ENCODE results near the gene SEMA4D. TPM values are rescaled to one million over a fixed set of nuclear protein-coding genes. Genes with fewer than 3 reads are reported as not detected.

Gene SEMA4D, protein sequence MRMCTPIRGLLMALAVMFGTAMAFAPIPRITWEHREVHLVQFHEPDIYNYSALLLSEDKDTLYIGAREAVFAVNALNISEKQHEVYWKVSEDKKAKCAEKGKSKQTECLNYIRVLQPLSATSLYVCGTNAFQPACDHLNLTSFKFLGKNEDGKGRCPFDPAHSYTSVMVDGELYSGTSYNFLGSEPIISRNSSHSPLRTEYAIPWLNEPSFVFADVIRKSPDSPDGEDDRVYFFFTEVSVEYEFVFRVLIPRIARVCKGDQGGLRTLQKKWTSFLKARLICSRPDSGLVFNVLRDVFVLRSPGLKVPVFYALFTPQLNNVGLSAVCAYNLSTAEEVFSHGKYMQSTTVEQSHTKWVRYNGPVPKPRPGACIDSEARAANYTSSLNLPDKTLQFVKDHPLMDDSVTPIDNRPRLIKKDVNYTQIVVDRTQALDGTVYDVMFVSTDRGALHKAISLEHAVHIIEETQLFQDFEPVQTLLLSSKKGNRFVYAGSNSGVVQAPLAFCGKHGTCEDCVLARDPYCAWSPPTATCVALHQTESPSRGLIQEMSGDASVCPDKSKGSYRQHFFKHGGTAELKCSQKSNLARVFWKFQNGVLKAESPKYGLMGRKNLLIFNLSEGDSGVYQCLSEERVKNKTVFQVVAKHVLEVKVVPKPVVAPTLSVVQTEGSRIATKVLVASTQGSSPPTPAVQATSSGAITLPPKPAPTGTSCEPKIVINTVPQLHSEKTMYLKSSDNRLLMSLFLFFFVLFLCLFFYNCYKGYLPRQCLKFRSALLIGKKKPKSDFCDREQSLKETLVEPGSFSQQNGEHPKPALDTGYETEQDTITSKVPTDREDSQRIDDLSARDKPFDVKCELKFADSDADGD
- 2.8 and 4.3 TPM in 2 replicates for total RNA-seq

- no peak for DNase-seq (ENCODE audit: low read depth, low spot score)
Measured at GRCh38 chr9:89497978-89498851, at the start of gene SEMA4D. TSS of gene SEMA4D (minus strand) at chr9:89498113. CDS start at chr9:89405456, 92,657 bp downstream.

DNA sequence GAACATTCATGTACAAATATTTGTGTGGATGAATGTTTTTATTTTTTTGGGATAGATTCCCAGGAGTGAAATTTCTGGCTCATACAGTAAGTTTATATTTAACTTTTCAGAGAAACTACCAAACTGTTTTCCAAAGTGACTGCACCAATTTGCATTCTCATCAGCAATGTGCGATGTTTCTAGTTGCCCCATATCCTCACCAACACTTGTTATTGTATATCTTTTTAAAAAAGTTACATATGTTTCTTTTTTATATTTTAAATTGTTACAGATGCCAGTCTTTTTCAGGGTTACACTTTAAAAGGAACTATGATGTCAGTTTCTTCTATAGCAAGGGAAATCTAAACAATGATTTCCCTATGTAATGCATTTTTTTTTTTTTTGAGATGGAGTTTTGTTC lies 49.1 kb upstream of the SEMA4D start:
- no peak for DNase-seq (ENCODE audit: low read depth, low spot score)

DNA sequence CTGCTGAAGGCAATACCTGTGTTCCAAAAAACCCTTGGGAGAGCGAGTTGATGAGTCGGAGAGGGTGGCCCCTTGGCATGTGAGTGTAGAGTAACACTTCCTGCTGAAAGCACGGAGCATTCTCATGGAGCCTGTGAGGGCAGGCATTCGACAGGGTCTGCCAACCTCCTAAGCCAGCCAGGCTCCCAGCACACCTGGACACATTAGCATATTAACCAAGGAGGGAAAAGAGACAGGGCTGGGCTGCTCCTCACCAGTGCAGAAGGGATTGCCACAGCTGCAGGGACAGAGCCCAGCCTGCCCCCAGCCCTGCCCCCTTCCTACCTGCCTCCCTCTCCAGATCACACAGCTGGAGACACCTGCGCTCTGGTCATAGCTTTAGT lies 46.4 kb upstream of the SEMA4D start:
- no peak for DNase-seq (ENCODE audit: low read depth, low spot score)

GRCh38 chr9:89543621-89544278 lies 45.8 kb upstream of the SEMA4D start:
- no peak for DNase-seq (ENCODE audit: low read depth, low spot score)

DNA sequence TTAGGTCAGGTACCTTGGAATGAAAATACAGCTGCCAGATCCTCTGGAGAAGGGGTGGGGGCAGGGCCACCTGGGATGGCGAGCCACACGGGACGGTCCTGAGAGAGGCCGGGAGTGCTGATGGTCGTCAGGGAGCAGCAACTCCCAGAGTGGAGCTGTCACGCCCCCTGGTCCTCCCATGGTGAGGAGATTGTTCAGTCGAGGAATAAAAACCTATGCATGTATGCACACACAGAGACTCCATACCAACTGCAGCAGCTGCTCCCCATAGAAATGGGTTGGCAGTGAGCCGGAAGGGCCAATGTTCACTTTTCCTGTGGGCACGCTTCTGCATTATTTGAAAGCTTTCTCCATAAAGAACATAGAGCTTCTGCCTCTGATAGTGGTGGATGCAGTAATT lies 45.2 kb upstream of the SEMA4D start:
- no peak for DNase-seq (ENCODE audit: low read depth, low spot score)

DNA sequence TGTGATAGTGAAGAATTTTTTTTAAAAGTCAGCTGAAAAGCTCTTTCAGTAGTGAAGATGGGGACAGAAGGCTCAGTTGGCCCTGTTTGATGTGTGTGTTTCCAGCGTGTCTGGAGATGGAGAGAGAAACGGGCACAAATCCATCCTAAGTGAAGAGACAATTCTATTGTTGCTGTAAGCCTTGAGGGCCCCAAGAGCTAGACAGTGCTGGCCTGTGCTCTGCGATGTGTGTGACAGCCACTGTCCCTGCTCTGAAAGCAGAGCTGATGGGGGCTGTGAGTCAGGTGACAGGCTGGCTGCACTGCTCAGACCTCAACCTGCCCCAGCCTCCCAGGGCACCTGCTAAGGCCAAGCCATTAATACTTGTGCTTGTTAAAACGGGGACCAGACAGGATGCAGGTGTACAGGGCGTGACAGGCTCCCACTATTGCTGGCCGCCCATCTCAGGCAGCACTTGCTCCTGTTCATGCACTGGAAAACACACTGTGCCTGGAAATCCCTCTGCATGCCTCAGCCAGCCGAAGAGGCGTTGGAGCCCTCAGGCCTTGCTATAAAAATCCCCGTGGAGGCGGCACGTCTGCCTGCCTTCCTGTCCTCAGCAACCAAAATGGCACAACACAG lies 44.6 kb upstream of the SEMA4D start:
- DNase-seq (ENCODE audit: low read depth, low spot score) = no peak

- no peak for DNase-seq (ENCODE audit: low read depth, low spot score)
Measured at GRCh38 chr9:89541798-89542197, 43.9 kb upstream of the SEMA4D start.

DNA sequence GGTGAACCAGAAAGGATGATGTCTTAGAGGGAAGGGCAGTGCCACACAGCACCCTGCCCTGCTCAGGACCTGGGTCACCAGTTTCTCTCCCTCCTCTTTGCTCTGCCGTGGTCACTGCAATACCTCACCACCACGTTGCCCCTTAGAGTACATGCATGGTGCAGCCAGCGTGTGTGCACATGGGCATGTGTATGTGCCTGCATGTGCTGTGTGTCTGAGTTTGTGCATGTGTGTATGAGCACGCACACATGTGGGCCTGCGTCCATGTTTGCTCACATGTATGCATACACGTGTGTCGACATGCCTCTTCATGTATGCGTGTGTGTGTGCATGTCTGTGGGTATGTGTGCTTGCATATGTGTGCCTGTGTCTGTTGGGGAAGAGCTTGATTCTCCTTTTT lies 41.5 kb upstream of the SEMA4D start:
- no peak for DNase-seq (ENCODE audit: low read depth, low spot score)

GRCh38 chr9:89538871-89539270 lies 41.0 kb upstream of the SEMA4D start:
- no peak for DNase-seq (ENCODE audit: low read depth, low spot score)

- no peak for DNase-seq (ENCODE audit: low read depth, low spot score)
Measured at GRCh38 chr9:89537166-89537565, 39.3 kb upstream of the SEMA4D start.

DNA sequence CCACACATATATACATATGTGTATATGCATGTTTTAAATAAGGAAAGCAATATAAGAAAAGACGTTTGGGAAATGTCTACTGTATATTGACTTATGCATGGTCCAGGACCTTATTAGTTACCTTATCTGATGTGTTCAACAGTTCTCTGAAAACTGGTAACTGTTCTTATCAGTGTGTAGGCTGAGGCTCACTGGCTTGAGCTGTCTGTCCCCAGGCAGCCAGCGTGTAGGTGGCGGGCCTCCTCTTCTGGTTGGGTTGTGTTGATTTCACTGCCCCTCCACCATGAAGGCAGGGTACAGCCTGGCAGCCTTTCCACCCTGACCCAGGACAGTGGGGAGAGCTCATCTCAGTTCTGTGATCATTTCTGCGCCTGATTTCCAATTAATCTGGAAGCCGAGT lies 38.7 kb upstream of the SEMA4D start:
- no peak for DNase-seq (ENCODE audit: low read depth, low spot score)

DNA sequence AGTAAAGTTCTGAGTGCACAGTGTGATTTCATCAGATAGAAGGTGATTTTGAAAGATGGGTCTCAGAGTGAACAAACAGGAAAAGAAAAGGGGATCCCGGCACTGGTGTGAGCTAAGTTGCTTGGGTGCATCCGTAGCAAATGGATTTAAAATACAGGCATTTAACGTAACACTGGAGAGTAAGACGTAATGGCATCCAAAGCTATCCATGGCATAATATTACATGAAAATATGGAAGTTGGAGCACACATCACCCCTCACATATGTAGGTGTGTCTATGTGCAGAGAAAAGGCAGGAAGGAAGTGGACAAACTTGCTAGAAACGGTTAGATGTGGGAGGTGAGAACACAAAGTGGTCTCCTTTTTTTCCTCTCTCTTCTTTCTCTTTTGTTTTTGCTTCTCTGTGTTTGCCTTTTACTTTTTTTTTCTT lies 38.2 kb upstream of the SEMA4D start:
- DNase-seq (ENCODE audit: low read depth, low spot score) = no peak

- no peak for DNase-seq (ENCODE audit: low read depth, low spot score)
Measured at GRCh38 chr9:89535461-89535860, 37.5 kb upstream of the SEMA4D start.

DNA sequence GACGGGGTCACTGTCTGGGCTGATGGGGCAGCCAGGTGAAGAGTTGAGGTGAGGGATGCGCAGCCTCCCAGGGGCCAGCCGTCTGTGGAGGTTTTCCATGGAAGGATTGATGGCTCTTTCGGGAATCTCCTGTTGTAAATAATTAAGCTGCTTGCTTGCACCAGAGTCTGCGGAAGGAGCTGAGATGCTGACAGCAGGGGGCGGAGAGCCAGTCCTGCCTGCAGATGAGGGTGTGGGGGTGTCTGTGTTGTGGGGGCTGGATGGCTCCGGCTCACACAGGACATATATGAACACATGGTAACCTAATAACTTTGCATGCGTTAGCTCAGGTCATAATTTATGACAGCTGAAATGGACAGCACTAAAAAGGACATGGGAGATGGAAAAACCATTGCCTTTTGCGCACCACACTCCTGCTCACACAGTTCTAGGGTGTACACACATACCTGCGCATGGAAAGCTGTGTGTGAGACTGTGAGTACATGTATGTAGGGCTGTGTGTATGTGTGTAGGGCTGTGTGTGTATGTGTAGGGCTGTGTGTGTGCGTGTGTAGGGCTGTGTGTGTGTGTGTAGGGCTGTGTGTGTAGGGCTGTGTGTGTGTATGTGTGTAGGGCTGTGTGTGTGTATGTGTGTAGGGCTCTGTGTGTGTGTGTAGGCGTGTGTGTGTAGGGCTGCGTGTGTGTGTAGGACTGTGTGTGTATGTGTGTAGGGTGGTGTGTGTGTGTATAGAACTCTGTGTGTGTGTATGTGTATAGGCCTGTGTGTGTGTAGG lies 36.8 kb upstream of the SEMA4D start:
- no peak for DNase-seq (ENCODE audit: low read depth, low spot score)

DNA sequence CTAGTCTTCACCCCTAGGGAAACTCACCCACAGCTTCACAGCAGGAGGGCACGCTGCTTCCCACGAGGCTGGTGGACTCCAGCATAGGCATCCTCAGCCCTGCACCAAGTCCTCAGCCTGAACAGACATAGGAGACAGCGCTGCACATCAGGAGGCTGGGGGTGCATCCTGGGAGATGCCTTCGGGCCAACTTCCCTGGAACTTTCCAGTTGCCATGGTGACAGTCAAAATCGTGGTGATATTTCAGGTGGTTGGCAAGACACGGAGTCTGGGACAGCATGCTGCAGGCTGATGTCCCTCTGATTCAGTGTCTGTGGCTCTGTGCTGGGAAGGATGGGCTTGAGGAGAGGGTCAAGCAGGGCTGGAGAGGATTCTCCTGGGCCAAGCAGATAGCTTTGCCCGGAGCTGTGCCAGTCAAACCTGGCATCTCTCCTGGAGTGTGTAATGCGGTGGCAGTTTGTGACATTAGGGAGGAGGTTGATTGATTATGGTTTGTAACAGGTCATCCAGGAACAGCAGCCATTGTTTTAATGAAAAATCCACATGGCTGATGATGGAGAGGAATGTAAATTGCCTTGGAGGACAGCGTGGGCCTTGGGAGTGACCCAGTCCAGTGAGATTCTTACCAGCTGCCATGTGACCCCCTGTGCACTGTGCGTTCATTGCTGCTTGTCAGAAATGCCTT lies 35.6 kb upstream of the SEMA4D start:
- no peak for DNase-seq (ENCODE audit: low read depth, low spot score)

DNA sequence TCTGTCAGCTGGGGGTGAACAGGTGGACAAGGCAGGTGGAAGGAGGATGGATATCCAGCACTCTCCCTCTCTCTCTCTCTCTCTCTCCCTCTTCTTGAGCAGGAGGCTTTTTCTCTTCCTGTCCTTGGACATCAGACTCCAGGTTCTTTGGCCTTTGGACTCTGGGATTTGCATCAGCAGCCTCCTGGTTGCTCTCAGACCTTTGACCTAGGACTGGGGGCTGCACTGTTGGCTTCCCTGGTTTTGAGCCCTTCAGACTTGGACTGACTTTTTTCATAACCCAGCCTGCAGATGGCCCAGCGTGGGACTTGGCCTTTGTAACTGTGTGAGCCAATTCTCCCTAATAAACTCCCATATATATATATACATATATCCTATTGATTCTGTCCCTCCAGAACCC lies 35.0 kb upstream of the SEMA4D start:
- DNase-seq (ENCODE audit: low read depth, low spot score) = no peak

GRCh38 chr9:89532478-89532877 lies 34.6 kb upstream of the SEMA4D start:
- DNase-seq (ENCODE audit: low read depth, low spot score) = no peak

- no peak for DNase-seq (ENCODE audit: low read depth, low spot score)
Measured at GRCh38 chr9:89531766-89532165, 33.9 kb upstream of the SEMA4D start.

GRCh38 chr9:89530726-89531125 lies 32.8 kb upstream of the SEMA4D start:
- DNase-seq (ENCODE audit: low read depth, low spot score) = no peak

All from pulmonary artery endothelial cell (primary cell).